GM23338 (cell line): ENCODE results near the gene PAQR8. TPM values are rescaled to one million over a fixed set of nuclear protein-coding genes. Genes with fewer than 3 reads are reported as not detected.

ENCODE experiments used
- ATAC-seq: fragments of 200-7000 bp; cut with Tn5 transposase; 3 replicates; pipeline ENCODE4 v1.9.1; 2020
- DNase-seq: peaks from one replicate; pipeline ENCODE4 v3.0.0-alpha.2; 2015; ENCODE audit warnings: low spot score
- H2AFZ ChIP-seq: fragments of 200-600 bp; sonication (generic); 2 replicates; pipeline ENCODE4 v1.8.0; 2016; ENCODE audit warnings: antibody characterized with exemption, mild to moderate bottlenecking, moderate library complexity
- H3F3A ChIP-seq: fragments of 200-600 bp; sonication (generic); replicated peaks from 2 replicates; pipeline ENCODE4 v1.8.0; 2017; ENCODE audit warnings: antibody characterized with exemption, mixed run types, low read depth
- H3K27ac ChIP-seq: fragments of 200-600 bp; sonication (generic); 2 replicates; pipeline ENCODE4 v1.6.1; 2016; ENCODE audit warnings: low read depth
- H3K27me3 ChIP-seq: fragments of 200-600 bp; sonication (generic); 2 replicates; pipeline ENCODE4 v1.8.0; 2016; ENCODE audit warnings: mild to moderate bottlenecking, mixed run types, moderate library complexity; ENCODE audit not compliant: insufficient read depth
- H3K36me3 ChIP-seq: fragments of 200-600 bp; sonication (generic); 2 replicates; pipeline ENCODE4 v1.8.0; 2016; ENCODE audit warnings: mild to moderate bottlenecking; ENCODE audit not compliant: insufficient read depth
- H3K4me1 ChIP-seq: fragments of 200-600 bp; sonication (generic); 2 replicates; pipeline ENCODE4 v1.8.0; 2016; ENCODE audit warnings: mild to moderate bottlenecking, moderate library complexity; ENCODE audit not compliant: insufficient read depth
- H3K4me2 ChIP-seq: fragments of 200-600 bp; sonication (generic); 2 replicates; pipeline ENCODE4 v1.7.1; 2017; ENCODE audit warnings: mixed run types
- H3K4me3 ChIP-seq: fragments of 200-600 bp; sonication (generic); 2 replicates; pipeline ENCODE4 v1.6.1; 2016; ENCODE audit warnings: mixed run types
- H3K79me2 ChIP-seq: fragments of 200-600 bp; sonication (generic); replicated peaks from 2 replicates; pipeline ENCODE4 v1.8.0; 2017; ENCODE audit warnings: mild to moderate bottlenecking; ENCODE audit not compliant: insufficient read depth
- H3K9me2 ChIP-seq: fragments of 200-600 bp; sonication (generic); 2 replicates; pipeline ENCODE4 v1.8.0; 2017; ENCODE audit not compliant: insufficient read depth
- H4K20me1 ChIP-seq: fragments of 200-600 bp; sonication (generic); replicated peaks from 2 replicates; pipeline ENCODE4 v1.8.0; 2017; ENCODE audit warnings: mild to moderate bottlenecking; ENCODE audit not compliant: insufficient read depth
- H3K27ac Mint-ChIP-seq: 2 replicates; pipeline ENCODE4 v1.8.0; 2020; ENCODE audit warnings: inconsistent platforms, mild to moderate bottlenecking, moderate library complexity, mixed read lengths
- H3K27me3 Mint-ChIP-seq: 3 replicates; pipeline ENCODE4 v1.8.0; 2022; ENCODE audit warnings: low read depth, mild to moderate bottlenecking, moderate library complexity, mixed read lengths, inconsistent platforms; ENCODE audit not compliant: insufficient read depth, poor library complexity
- H3K36me3 Mint-ChIP-seq: 3 replicates; pipeline ENCODE4 v1.8.0; 2021; ENCODE audit warnings: low read depth, mild to moderate bottlenecking, inconsistent platforms, moderate library complexity, mixed read lengths
- H3K4me1 Mint-ChIP-seq: 3 replicates; pipeline ENCODE4 v1.8.0; 2020; ENCODE audit warnings: mild to moderate bottlenecking, inconsistent platforms, mixed read lengths
- H3K4me3 Mint-ChIP-seq: 3 replicates; pipeline ENCODE4 v1.8.0; 2021; ENCODE audit warnings: moderate library complexity, mild to moderate bottlenecking, inconsistent platforms, mixed read lengths
- H3K9me3 Mint-ChIP-seq: 3 replicates; pipeline ENCODE4 v1.8.0; 2020; ENCODE audit warnings: moderate library complexity, mild to moderate bottlenecking, inconsistent platforms, mixed read lengths
- CREB1 ChIP-seq: fragments of 250-450 bp; sonication (Bioruptor Pico); IDR thresholded peaks from 2 replicates; pipeline ENCODE4 v1.5.0; 2020; ENCODE audit warnings: low read depth, mild to moderate bottlenecking, moderate library complexity
- CTCF ChIP-seq, 2 experiments: fragments of 200-600 bp in 1 of 2; sonication (generic) in 1 of 2; conservative IDR thresholded peaks; 2 replicates each; pipeline versions ENCODE4 v1.5.1 to v1.6.1; 2016 to 2017; ENCODE audit warnings: antibody characterized with exemption in 2 of 2, low read depth in 2 of 2, mild to moderate bottlenecking in 2 of 2, moderate library complexity in 1 of 2
- EZH2phosphoT487 ChIP-seq: fragments of 200-600 bp; sonication (generic); IDR thresholded peaks from one replicate; pipeline ENCODE4 v1.8.1; 2018; ENCODE audit warnings: antibody characterized with exemption; ENCODE audit not compliant: unreplicated experiment
- JUNB ChIP-seq: IDR thresholded peaks from one replicate; pipeline ENCODE4 v1.6.1; 2016; ENCODE audit warnings: antibody characterized with exemption; ENCODE audit not compliant: unreplicated experiment
- NANOG ChIP-seq: IDR thresholded peaks from 2 replicates; pipeline ENCODE4 v1.6.1; 2016; ENCODE audit warnings: antibody characterized with exemption, borderline replicate concordance
- REST ChIP-seq: IDR thresholded peaks from one replicate; pipeline ENCODE4 v1.6.1; 2018; ENCODE audit warnings: antibody characterized with exemption; ENCODE audit not compliant: unreplicated experiment
- STAT1 ChIP-seq: IDR thresholded peaks from one replicate; pipeline ENCODE4 v1.6.1; 2016; ENCODE audit warnings: antibody characterized with exemption; ENCODE audit not compliant: unreplicated experiment
- ZNF114 ChIP-seq: fragments of 250-450 bp; sonication (Bioruptor Pico); IDR thresholded peaks from 2 replicates; pipeline ENCODE4 v1.5.0; 2020; ENCODE audit warnings: mild to moderate bottlenecking, moderate library complexity
- polyA plus RNA-seq: library from polyadenylated mRNA; unstranded; fragments of >200 nt; fragmentation: Nextera tagmentation; extraction: Ambion mirVana; gene quantifications from 2 replicates; pipeline ENCODE4 v1.2.1, GENCODE V29; 2016
- total RNA-seq: library from RNA; depleted of rRNA; stranded (reverse); fragments of >200 nt; shearing (Covaris generic); gene quantifications from 2 replicates; pipeline ENCODE4 v1.2.3, GENCODE V29; 2014
- TF ChIP-seq, protein P1 (sequence below): fragments of 250-450 bp; sonication (Bioruptor Pico); IDR thresholded peaks from 2 replicates; pipeline ENCODE4 v1.5.0; 2020; ENCODE audit warnings: mild to moderate bottlenecking, moderate library complexity
- TF ChIP-seq, protein P2 (sequence below): IDR thresholded peaks from 2 replicates; pipeline ENCODE4 v1.6.1; 2016; ENCODE audit warnings: antibody characterized with exemption

The PAQR8 gene
- total and polyA plus RNA-seq, 2 experiments from 2014 or later, result 3.6 to 11.2 TPM

- no peak for TF ChIP-seq REST
- TF ChIP-seq NANOG, result no peak
- no peak for TF ChIP-seq CTCF (conservative IDR thresholded peaks at IDR 0.05; ENCODE audit: low read depth in 2 of 2)
- no peak for TF ChIP-seq JUNB
- TF ChIP-seq STAT1, result no peak
- TF ChIP-seq EZH2phosphoT487, result no peak
- no peak for TF ChIP-seq CREB1 (CRISPR knock-in tag)
Observed at GRCh38 chr6:52394251-52394666, 32.3 kb downstream of the PAQR8 start (continued).

DNA sequence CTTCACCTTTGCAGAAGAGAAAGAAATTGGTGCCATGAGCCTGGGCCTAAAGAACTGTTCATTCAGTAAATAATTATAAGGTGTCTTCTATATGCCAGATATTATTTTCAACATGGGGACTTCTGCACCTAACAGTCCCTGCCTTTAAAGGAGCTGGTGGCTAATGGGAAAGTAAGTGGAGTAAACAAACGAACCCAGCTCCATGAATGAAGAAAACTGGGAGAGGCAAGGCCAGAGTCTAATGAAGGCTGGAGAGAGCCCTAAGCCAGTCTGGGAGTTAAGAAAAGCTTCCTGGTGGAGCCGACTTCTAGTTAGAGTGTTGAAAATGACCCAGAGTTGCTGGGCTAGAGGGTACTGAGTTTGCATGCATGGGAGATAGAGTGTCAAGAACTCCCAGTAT is 34.0 kb downstream of the PAQR8 start:
- Histone ChIP-seq H3K4me1 (peaks cover 14% of the 10 kb centered on the region), H3K4me2 (no peak overlapping the region), H3K36me3 (no peaks in the 10 kb centered on the region), H3K9me2 (no peaks in the 10 kb centered on the region), H4K20me1 (no peaks in the 10 kb centered on the region; the same call in 1 of the 2 replicates), H3K27me3 (no peaks in the 10 kb centered on the region), H3K4me3 (no peak overlapping the region), H3F3A (no peaks in the 10 kb centered on the region), H3K27ac (no peak overlapping the region), H3K79me2 (no peaks in the 10 kb centered on the region), H2AFZ (no peak overlapping the region)
- H3K4me1 Mint-ChIP-seq, result peaks cover 15% of the 10 kb centered on the region
- ATAC-seq (no peak), DNase-seq (no peak)
- H3K27ac Mint-ChIP-seq, result no peak overlapping the region
- H3K36me3 Mint-ChIP-seq, result no peaks in the 10 kb centered on the region
- no peak overlapping the region for H3K4me3 Mint-ChIP-seq
- no peaks in the 10 kb centered on the region for H3K9me3 Mint-ChIP-seq
- H3K27me3 Mint-ChIP-seq, result peaks cover 2% of the 10 kb centered on the region
- TF ChIP-seq, protein P1, sequence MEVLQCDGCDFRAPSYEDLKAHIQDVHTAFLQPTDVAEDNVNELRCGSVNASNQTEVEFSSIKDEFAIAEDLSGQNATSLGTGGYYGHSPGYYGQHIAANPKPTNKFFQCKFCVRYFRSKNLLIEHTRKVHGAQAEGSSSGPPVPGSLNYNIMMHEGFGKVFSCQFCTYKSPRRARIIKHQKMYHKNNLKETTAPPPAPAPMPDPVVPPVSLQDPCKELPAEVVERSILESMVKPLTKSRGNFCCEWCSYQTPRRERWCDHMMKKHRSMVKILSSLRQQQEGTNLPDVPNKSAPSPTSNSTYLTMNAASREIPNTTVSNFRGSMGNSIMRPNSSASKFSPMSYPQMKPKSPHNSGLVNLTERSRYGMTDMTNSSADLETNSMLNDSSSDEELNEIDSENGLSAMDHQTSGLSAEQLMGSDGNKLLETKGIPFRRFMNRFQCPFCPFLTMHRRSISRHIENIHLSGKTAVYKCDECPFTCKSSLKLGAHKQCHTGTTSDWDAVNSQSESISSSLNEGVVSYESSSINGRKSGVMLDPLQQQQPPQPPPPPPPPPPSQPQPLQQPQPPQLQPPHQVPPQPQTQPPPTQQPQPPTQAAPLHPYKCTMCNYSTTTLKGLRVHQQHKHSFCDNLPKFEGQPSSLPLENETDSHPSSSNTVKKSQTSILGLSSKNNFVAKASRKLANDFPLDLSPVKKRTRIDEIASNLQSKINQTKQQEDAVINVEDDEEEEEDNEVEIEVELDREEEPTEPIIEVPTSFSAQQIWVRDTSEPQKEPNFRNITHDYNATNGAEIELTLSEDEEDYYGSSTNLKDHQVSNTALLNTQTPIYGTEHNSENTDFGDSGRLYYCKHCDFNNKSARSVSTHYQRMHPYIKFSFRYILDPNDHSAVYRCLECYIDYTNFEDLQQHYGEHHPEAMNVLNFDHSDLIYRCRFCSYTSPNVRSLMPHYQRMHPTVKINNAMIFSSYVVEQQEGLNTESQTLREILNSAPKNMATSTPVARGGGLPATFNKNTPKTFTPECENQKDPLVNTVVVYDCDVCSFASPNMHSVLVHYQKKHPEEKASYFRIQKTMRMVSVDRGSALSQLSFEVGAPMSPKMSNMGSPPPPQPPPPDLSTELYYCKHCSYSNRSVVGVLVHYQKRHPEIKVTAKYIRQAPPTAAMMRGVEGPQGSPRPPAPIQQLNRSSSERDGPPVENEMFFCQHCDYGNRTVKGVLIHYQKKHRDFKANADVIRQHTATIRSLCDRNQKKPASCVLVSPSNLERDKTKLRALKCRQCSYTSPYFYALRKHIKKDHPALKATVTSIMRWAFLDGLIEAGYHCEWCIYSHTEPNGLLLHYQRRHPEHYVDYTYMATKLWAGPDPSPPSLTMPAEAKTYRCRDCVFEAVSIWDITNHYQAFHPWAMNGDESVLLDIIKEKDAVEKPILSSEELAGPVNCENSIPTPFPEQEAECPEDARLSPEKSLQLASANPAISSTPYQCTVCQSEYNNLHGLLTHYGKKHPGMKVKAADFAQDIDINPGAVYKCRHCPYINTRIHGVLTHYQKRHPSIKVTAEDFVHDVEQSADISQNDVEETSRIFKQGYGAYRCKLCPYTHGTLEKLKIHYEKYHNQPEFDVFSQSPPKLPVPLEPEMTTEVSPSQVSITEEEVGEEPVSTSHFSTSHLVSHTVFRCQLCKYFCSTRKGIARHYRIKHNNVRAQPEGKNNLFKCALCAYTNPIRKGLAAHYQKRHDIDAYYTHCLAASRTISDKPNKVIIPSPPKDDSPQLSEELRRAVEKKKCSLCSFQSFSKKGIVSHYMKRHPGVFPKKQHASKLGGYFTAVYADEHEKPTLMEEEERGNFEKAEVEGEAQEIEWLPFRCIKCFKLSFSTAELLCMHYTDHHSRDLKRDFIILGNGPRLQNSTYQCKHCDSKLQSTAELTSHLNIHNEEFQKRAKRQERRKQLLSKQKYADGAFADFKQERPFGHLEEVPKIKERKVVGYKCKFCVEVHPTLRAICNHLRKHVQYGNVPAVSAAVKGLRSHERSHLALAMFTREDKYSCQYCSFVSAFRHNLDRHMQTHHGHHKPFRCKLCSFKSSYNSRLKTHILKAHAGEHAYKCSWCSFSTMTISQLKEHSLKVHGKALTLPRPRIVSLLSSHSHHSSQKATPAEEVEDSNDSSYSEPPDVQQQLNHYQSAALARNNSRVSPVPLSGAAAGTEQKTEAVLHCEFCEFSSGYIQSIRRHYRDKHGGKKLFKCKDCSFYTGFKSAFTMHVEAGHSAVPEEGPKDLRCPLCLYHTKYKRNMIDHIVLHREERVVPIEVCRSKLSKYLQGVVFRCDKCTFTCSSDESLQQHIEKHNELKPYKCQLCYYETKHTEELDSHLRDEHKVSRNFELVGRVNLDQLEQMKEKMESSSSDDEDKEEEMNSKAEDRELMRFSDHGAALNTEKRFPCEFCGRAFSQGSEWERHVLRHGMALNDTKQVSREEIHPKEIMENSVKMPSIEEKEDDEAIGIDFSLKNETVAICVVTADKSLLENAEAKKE (CRISPR knock-in tag), result no peak
- TF ChIP-seq, protein P2, sequence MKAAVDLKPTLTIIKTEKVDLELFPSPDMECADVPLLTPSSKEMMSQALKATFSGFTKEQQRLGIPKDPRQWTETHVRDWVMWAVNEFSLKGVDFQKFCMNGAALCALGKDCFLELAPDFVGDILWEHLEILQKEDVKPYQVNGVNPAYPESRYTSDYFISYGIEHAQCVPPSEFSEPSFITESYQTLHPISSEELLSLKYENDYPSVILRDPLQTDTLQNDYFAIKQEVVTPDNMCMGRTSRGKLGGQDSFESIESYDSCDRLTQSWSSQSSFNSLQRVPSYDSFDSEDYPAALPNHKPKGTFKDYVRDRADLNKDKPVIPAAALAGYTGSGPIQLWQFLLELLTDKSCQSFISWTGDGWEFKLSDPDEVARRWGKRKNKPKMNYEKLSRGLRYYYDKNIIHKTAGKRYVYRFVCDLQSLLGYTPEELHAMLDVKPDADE, result no peak
- no peak for TF ChIP-seq CREB1 (CRISPR knock-in tag)
- TF ChIP-seq JUNB, result no peak
- no peak for TF ChIP-seq ZNF114 (CRISPR knock-in tag)
